M059J (cell line): ENCODE data around the gene CR2. TPM values are rescaled to one million over a fixed set of nuclear protein-coding genes. Genes with fewer than 3 reads are reported as not detected.
A peak's percentile ranks its signal among the peaks of the same experiment; 100 is the strongest.
"Not testable (repeated sequence)": the region's sequence is repeated elsewhere in the genome, so short reads cannot be mapped to it uniquely, and the experiment has no call there.

Experiments used
- DNase-seq: peaks from one replicate; pipeline ENCODE4 v3.0.0-alpha.2; 2012; ENCODE audit warnings: low read depth
- total RNA-seq: library from RNA; depleted of rRNA; stranded (reverse); fragments of >200 nt; shearing (Covaris generic); gene quantifications from 2 replicates; pipeline ENCODE4 v1.2.3, GENCODE V29; 2014

Gene CR2
- total RNA-seq, 1 experiment from 2014 or later, result not detected

GRCh38 chr1:207444514-207445217, 9.5 kb upstream of the CR2 start:
- DNase-seq, result no peak

GRCh38 chr1:207453710-207454045, 450 bp upstream of the CR2 start:
- no peak for DNase-seq

GRCh38 chr1:207455183-207455754, 1.1 kb downstream of the CR2 start:
- no peak for DNase-seq

- no peak for DNase-seq
Measured at GRCh38 chr1:207458414-207458813, 4.3 kb downstream of the CR2 start.

GRCh38 chr1:207459008-207459407, 4.9 kb downstream of the CR2 start:
- DNase-seq, result no peak

- DNase-seq, result no peak
Measured at GRCh38 chr1:207461649-207462048, 7.5 kb downstream of the CR2 start.

- no peak for DNase-seq
Measured at GRCh38 chr1:207462535-207462934, 8.4 kb downstream of the CR2 start.

GRCh38 chr1:207463021-207463420, 8.9 kb downstream of the CR2 start:
- DNase-seq, result peak; percentile 88

- peak; percentile 10 for DNase-seq
Measured at GRCh38 chr1:207463571-207463970, 9.4 kb downstream of the CR2 start.

GRCh38 chr1:207470927-207471326, 16.8 kb downstream of the CR2 start:
- no peak for DNase-seq

- DNase-seq, result no peak
Measured at GRCh38 chr1:207474210-207474609, 20.1 kb downstream of the CR2 start.

GRCh38 chr1:207486198-207486597, 32.1 kb downstream of the CR2 start:
- no peak for DNase-seq

- no peak for DNase-seq
Measured at GRCh38 chr1:207487636-207488035, 33.5 kb downstream of the CR2 start.

- DNase-seq, result no peak
Measured at GRCh38 chr1:207493212-207493611, 39.1 kb downstream of the CR2 start.

- DNase-seq, result no peak
Measured at GRCh38 chr1:207494171-207494570, 40.0 kb downstream of the CR2 start.

GRCh38 chr1:207495281-207495680, 41.2 kb downstream of the CR2 start:
- DNase-seq, result not testable (repeated sequence)

- no peak for DNase-seq
Measured at GRCh38 chr1:207495801-207496792, 42.0 kb downstream of the CR2 start, which contains the start of gene CR1. Gene CR1, plus strand, starts transcription at chr1:207496157. Its CDS starts 111 bp downstream, at chr1:207496268.

GRCh38 chr1:207497941-207498340, 43.8 kb downstream of the CR2 start:
- DNase-seq, result no peak

GRCh38 chr1:207499573-207499972, 45.4 kb downstream of the CR2 start:
- DNase-seq, result peak; percentile 72

GRCh38 chr1:207500306-207500705, 46.2 kb downstream of the CR2 start:
- DNase-seq, result no peak

GRCh38 chr1:207501071-207501470, 46.9 kb downstream of the CR2 start:
- no peak for DNase-seq

- no peak for DNase-seq
Measured at GRCh38 chr1:207502726-207503125, 48.6 kb downstream of the CR2 start.

GRCh38 chr1:207503950-207504349, 49.8 kb downstream of the CR2 start:
- DNase-seq, result no peak
